HG03439 (cell line): ENCODE data around the gene LMLN.
"Not testable (repeated sequence)": the region's sequence is repeated elsewhere in the genome, so short reads cannot be mapped to it uniquely, and the experiment has no call there.

Experiments
- ATAC-seq: cut with Tn5 transposase; IDR thresholded peaks from one replicate; pipeline ENCODE4 v1.9.1; 2021; ENCODE audit warnings: mild to moderate bottlenecking, moderate library complexity; ENCODE audit not compliant: unreplicated experiment

LMLN gene

GRCh38 chr3:197955892-197956477, 4.0 kb upstream of the LMLN start:
- no peak for ATAC-seq

- ATAC-seq, result no peak
Observed at GRCh38 chr3:197956626-197956988, 3.4 kb upstream of the LMLN start.

GRCh38 chr3:197957790-197958133, 2.3 kb upstream of the LMLN start:
- no peak for ATAC-seq

DNA sequence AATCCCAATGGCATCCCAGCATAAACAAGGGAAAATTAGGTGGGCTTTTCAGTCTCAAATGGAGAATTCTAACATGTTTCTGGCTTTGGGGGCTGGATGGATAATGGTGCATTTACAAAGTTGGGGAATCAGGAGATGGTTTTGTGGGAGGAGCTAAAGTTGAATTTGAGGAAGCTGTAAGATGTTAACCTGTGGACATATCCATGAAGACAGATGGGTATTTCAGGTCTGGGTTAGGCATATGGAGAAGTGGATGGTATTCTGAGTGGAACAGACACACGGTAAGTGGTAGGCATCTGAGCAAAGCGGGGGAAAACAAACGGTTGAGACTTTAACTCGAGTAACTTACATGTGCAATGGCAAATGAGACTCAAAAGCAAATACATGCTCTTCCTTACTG, 1.7 kb upstream of the LMLN start:
- no peak for ATAC-seq

DNA sequence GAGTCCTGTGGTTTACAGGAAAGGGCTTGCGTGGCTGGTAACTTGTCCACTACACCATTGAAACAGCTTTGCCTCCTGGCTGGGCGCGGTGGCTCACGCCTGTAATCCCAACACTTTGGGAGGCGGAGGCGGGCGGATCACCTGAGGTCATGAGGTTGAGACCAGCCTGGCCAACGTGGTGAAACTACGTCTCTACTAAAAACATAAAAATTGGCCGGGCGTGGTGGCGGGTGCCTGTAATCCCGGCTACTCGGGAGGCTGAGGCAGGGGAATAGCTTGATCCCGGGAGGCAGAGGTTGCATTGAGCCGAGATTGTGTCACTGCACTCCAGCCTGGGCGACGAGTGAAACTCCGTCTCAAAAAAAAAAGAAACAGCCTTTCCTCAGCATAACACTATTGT, 1.2 kb upstream of the LMLN start:
- ATAC-seq, result not testable (repeated sequence)

DNA sequence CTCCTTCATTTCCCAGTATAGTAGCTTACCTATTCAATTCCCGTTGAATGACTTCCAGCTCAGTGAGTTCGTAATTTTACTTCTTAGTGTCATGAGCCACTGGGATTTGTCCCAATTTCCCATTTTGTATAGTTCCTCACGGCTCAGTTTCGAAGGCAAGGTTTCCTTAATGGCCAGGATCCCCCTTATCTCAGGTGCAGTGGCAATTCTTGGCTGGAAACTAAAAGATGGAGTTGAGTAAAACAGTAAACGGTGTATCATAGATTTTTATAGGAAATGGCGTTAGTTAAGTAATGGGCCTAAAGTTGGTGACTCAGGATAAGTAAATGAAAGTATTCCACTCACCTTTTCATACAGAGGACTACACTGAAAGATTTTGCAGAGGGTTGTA, 522 bp upstream of the LMLN start:
- ATAC-seq, result no peak

DNA sequence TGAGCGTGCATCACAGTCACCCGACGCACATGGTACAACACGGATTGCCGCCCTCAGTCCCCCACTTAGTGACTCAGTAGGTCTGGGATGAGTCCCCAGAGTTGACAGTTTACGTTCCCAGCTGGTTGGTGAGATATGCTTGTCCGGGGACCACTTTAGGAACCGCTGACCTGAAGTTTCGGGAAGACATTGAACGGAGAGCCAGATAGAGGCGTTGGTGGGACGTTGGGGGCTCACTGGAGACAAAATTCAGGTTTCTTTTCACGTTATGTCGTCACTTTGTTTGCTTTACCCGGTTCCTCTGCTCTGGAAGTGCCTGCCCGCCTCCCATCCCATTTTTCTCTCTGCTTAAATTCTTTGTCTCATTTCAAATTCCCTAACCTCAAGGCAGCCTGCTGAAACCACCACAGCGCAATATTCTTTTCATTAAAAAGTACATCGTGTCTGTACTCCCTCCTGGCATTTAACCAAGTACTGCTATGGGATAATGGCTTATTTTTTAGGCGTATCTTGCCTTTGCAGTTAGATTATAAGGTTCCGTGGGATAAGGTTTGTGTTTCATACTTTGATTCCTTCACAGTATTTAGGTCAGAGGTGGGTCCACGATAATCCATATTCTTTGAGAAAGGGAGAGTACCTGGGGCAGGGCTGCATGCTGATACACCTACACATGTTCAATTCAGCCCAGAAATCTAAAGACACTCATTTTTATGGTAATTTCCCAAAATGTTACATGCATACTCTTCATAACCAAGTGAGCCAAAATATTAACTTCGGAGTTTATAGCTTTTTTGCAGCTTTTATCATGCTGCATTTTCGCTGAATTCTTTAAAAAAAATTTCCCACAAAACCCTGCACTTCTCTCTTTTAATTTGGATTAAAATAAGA, 921 bp downstream of the LMLN start:
- ATAC-seq, result no peak

- no peak for ATAC-seq
Observed at GRCh38 chr3:197961582-197961945, 1.5 kb downstream of the LMLN start.

- no peak for ATAC-seq
Observed at GRCh38 chr3:197963019-197963637, 3.1 kb downstream of the LMLN start.

DNA sequence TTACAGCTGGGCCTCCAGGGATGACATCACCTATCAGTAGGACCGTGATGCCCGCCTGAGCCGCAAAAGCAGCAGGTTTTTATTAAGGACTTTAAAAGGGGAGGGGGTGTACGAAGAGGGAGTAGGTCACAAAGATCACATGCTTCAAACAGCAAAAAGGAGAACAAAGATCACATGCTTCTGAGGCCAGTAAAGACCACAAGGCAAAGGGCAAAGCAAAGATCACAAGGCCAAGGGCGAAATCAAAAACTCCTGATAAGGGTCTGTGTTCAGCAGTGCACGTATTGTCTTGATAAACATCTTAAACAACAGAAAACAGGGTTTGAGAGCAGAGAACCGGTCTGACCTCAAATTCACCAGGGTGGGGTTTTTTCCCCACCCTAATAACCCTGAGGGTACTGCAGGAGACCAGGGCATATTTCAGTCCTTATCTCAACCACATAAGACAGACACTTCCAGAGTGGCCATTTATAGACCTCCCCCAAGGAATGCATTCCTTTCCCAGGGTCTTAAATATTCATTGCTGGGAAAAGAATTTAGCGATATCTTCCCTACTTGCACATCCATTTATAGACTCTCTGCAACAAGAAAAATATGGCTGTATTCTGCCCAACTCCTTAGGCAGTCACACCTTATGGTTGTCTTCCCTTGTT, 7.4 kb downstream of the LMLN start:
- not testable (repeated sequence) for ATAC-seq

GRCh38 chr3:197970588-197970987, 10.6 kb downstream of the LMLN start:
- no peak for ATAC-seq

GRCh38 chr3:197974016-197974415, 14.0 kb downstream of the LMLN start:
- no peak for ATAC-seq

GRCh38 chr3:197975311-197975710, 15.3 kb downstream of the LMLN start:
- no peak for ATAC-seq

DNA sequence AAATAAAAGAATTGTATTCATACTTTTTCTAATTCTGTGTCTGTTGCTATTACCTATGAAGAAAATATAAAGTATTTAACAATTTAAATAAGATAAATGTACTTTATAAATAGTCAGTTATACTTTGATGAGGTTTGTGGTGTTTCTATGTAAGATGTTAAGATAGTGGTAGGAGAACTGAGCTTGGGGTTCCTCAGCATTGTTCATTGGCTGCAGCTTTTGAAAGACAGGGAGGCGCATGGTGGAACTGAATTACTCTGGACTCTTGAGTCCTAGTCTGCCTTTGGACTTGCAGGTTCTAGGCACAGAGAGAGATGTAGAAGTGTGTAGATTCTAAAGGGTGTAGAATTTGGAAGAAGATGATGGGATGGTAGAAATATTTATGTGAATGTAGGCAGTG, 23.1 kb downstream of the LMLN start:
- no peak for ATAC-seq

DNA sequence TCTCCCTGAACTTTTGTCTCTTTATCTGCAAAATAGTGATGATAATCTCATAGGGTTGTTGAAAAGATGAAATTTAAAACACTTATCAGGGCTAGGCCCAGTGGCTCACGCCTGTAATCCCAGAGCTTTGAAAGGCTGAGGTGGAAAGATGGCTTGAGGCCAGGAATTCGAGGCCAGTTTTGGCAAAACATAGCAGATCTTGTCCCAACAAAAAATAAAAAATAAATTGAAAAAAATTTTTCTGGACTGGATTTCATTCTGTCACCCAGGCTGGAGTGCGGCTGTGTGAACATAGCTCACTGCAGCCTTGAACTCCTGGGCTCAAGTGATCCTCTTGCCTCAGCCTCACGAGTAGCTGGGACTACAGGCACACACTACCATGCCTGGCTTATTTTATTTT, 29.6 kb downstream of the LMLN start:
- no peak for ATAC-seq

DNA sequence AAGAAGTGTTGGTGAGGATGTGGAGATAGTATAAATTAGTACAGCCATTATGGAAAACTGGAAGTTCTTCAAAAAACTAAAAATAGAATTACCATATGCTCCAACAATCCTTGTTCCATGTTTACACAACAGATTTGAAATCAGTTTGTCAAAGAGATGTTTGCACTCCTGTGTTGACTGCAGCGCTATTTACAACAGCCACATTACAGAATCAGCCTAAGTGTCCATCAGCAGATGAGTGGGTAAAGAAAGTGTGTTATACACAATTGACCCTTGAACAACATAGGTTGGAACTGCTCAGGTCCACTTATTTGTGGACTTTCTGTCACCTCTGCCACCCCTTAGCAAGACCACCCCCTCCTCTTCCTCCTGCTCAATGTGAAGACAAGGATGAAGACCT, 34.7 kb downstream of the LMLN start:
- ATAC-seq, result no peak

DNA sequence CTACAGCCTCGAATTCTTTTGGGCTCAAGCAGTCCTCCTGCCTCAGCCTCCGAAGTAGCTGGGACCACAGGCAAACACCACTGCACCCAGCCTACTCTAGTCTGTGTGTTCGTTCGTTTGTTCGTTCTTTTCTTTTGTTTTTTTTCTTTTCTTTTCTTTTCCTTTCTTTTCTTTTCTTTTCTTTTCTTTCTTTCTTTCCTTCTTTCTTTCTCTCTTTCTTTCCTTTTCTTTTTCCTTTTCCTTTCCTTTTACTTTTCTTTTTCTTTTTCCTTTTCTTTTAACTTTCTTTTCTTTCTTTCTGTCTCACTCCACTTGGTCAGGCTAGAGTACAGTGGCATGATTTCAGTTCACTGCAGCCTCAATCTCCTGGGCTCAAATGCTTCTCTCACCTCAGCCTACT, 36.8 kb downstream of the LMLN start:
- ATAC-seq, result no peak

GRCh38 chr3:197997936-197998335, 37.9 kb downstream of the LMLN start:
- no peak for ATAC-seq

DNA sequence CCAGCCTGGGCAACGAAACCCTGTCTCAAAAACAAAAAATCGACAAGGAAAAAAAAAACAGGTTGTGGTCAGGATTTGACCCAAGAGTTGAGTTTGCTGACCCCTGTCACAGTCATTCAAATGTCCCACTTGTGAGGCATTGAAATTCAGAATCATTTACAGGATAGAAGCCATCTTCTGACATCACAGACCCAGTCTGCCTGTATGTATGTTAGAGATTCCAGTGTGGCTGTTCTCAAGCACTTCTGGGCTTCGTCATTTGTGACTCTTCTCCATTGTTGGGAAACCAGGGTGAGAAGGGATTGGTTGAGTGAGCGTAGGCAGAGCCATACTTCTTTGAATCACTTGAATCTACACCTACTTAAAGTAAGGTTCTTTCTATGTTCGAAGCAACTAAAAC, 57.1 kb downstream of the LMLN start:
- ATAC-seq, result no peak

- ATAC-seq, result no peak
Observed at GRCh38 chr3:198018416-198018815, 58.4 kb downstream of the LMLN start.

GRCh38 chr3:198019115-198019514, 59.1 kb downstream of the LMLN start:
- ATAC-seq, result no peak

DNA sequence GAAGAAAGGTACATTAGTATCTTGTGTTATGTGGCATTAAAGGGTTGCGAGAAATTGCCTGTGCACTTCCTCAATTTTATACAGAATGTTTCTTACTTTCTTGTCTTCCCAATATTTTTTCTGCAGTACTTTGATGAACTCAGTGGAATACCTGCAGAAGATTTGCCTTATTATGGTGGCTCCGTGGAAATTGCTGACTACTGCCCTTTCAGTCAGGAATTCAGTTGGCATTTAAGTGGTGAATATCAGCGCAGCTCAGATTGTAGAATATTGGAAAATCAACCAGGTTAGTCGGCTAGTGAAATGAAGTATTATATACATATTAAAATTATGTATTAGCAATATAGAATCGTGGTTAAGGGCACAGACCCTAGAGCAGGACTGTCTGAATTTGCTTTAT, 61.3 kb downstream of the LMLN start:
- ATAC-seq, result no peak
